ENCODE measurements around the gene EDA.

GRCh38 chrX:69884210-69884609, 268.3 kb downstream of the EDA start:
- no peak for TF ChIP-seq CTCF (IDR thresholded peaks at IDR 0.05 in 8 of 11, conservative IDR thresholded peaks at IDR 0.05 in 3 of 11)
- no peak for TF ChIP-seq POLR2A (IDR thresholded peaks at IDR 0.05)
